Fibroblast of lung (primary cell): ENCODE results near the gene MED26. TPM values are rescaled to one million over a fixed set of nuclear protein-coding genes. Genes with fewer than 3 reads are reported as not detected.

Experiments
- DNase-seq, 2 donors: peaks; one replicate each; pipeline versions ENCODE4 v3.0.0 to v3.0.0-alpha.2; 2010; ENCODE audit warnings: low read depth in 2 of 2
- H2AFZ ChIP-seq: 2 replicates; pipeline ENCODE4 v1.5.1; 2012; ENCODE audit warnings: low read length, control low read depth, inconsistent platforms
- H3K27ac ChIP-seq: 2 replicates; pipeline ENCODE4 v1.5.1; 2011; ENCODE audit warnings: low read length, control low read depth; ENCODE audit not compliant: insufficient read depth
- H3K27me3 ChIP-seq: 2 replicates; pipeline ENCODE4 v1.5.1; 2011; ENCODE audit warnings: mild to moderate bottlenecking, low read length; ENCODE audit not compliant: control insufficient read depth, insufficient read depth
- H3K36me3 ChIP-seq: 2 replicates; pipeline ENCODE4 v1.5.1; 2011; ENCODE audit warnings: low read length; ENCODE audit not compliant: control insufficient read depth, insufficient read depth
- H3K4me1 ChIP-seq: 2 replicates; pipeline ENCODE4 v1.5.1; 2011; ENCODE audit warnings: low read length; ENCODE audit not compliant: control insufficient read depth, insufficient read depth; ENCODE audit errors: extremely low read depth
- H3K4me2 ChIP-seq: 2 replicates; pipeline ENCODE4 v1.5.1; 2011; ENCODE audit warnings: low read length, control low read depth; ENCODE audit not compliant: insufficient read depth; ENCODE audit errors: extremely low read depth
- H3K4me3 ChIP-seq, 4 experiments: fragments of 200-600 bp in 1 of 4; sonication (generic) in 1 of 4; replicated peaks in 1 of 4; 2 replicates each; pipeline ENCODE4 v1.5.1; 2011 to 2016; ENCODE audit warnings: low read length in 4 of 4, low read depth in 3 of 4, mild to moderate bottlenecking in 3 of 4, control low read depth in 2 of 4, inconsistent platforms in 1 of 4, mixed read lengths in 1 of 4; ENCODE audit not compliant: insufficient read depth in 1 of 4; ENCODE audit errors: control extremely low read depth in 1 of 4
- H3K79me2 ChIP-seq: 2 replicates; pipeline ENCODE4 v1.5.1; 2012; ENCODE audit warnings: mild to moderate bottlenecking, low read length, inconsistent platforms; ENCODE audit not compliant: control insufficient read depth, insufficient read depth
- H3K9ac ChIP-seq: 2 replicates; pipeline ENCODE4 v1.5.1; 2011; ENCODE audit warnings: mild to moderate bottlenecking, low read length, control low read depth; ENCODE audit not compliant: insufficient read depth
- H3K9me3 ChIP-seq: 2 replicates; pipeline ENCODE4 v1.5.1; 2012; ENCODE audit warnings: low read depth, low read length; ENCODE audit not compliant: control insufficient read depth, insufficient read depth
- H4K20me1 ChIP-seq: 2 replicates; pipeline ENCODE4 v1.5.1; 2011; ENCODE audit warnings: low read length; ENCODE audit not compliant: control insufficient read depth, insufficient read depth; ENCODE audit errors: extremely low read depth
- EZH2 ChIP-seq: IDR thresholded peaks from 2 replicates; pipeline ENCODE4 v1.5.1; 2012; ENCODE audit warnings: low read length, control low read depth, mild to moderate bottlenecking; ENCODE audit errors: missing control alignments
- polyA plus RNA-seq, 2 donors: library from polyadenylated mRNA; depleted of rRNA in 1 of 2; stranded (reverse) in 1 of 2; unstranded in 1 of 2; fragments of >200 nt; gene quantifications; 2 replicates each; pipeline ENCODE4 v1.2.1, GENCODE V29; 2011 to 2012; ENCODE audit warnings: missing spikeins in 1 of 2
- total RNA-seq: library from RNA; depleted of rRNA; stranded (reverse); fragments of >200 nt; gene quantifications from 2 replicates; pipeline ENCODE4 v1.2.1, GENCODE V29; 2014
- TF ChIP-seq, protein P1 (sequence below), 2 donors: IDR thresholded peaks in 1 of 2; conservative IDR thresholded peaks in 1 of 2; 1 replicate in 1 of 2; 2 replicates in 1 of 2; pipeline ENCODE4 v1.5.1; 2011 to 2012; ENCODE audit warnings: low read length in 2 of 2, control low read depth in 1 of 2, inconsistent platforms in 1 of 2, low read depth in 1 of 2, mild to moderate bottlenecking in 1 of 2

Gene MED26
- total and polyA plus RNA-seq, 2 donors (not counting 1 experiment from before 2014, with no cell fraction given), result 3.7 to 4.5 TPM

DNA sequence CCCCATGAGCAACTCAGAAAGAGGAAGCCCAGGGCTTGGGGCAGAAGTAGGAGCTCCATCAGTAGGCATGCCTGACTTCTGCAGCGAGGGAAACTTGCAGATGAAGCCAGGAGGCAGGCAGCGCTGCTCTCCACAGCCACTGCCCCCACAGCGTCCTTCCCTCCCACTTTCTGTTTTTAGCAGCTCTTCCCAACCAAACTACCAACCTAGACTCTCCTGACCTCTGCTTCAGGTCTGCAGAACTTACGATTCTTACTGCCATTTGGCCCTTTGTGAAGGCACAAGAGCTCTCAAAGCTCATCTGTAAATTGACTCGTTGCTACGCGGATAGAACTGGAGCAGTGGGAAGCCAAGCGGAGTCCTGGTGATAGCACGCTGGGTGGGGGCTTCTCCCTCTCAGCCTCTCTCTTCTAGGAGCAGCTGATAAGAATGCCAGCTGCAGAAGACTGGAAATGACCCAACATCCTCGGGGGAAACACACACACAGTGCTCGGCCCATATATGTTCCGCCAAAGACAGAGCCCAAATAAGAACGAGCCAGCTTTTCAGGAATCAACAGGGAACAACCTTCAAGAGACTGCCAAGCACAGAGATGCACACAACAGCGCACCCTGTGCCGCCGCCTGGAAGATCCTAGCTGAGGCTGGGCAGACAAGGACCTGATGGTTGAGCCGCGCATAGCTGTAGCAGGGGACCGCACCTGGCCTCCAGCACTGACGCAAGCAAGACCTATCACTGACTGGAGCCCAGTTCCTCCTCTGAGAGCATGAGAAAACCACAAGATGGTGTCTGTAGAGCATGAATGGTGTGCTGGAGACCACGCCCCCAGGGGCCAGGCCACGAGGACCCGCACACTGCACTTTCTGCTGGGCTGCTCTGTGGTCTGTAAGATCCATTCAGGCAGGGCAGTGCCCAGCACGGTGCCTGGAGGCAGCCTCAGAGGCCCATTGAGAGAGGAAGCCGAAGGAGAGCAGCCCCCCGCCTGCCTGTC lies 39.9 kb downstream of the MED26 start:
- Histone ChIP-seq H3K36me3 (no peaks in the 10 kb centered on the region), H3K4me3 (peak overlapping the region in 1 of 4 experiments; percentile 6), H4K20me1 (peaks cover 10% of the 10 kb centered on the region), H3K27ac (no peak overlapping the region), H3K4me1 (peaks cover 10% of the 10 kb centered on the region), H3K9me3 (no peaks in the 10 kb centered on the region), H2AFZ (no peak overlapping the region), H3K79me2 (peaks cover 88% of the 10 kb centered on the region), H3K9ac (no peak overlapping the region), H3K27me3 (no peaks in the 10 kb centered on the region), H3K4me2 (peak overlapping the region; percentile 75)
- peak; percentile 13 to 50 for DNase-seq
- no peak for TF ChIP-seq EZH2
- TF ChIP-seq, protein P1, sequence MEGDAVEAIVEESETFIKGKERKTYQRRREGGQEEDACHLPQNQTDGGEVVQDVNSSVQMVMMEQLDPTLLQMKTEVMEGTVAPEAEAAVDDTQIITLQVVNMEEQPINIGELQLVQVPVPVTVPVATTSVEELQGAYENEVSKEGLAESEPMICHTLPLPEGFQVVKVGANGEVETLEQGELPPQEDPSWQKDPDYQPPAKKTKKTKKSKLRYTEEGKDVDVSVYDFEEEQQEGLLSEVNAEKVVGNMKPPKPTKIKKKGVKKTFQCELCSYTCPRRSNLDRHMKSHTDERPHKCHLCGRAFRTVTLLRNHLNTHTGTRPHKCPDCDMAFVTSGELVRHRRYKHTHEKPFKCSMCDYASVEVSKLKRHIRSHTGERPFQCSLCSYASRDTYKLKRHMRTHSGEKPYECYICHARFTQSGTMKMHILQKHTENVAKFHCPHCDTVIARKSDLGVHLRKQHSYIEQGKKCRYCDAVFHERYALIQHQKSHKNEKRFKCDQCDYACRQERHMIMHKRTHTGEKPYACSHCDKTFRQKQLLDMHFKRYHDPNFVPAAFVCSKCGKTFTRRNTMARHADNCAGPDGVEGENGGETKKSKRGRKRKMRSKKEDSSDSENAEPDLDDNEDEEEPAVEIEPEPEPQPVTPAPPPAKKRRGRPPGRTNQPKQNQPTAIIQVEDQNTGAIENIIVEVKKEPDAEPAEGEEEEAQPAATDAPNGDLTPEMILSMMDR (conservative IDR thresholded peaks at IDR 0.05 in 1 of 2, IDR thresholded peaks at IDR 0.05 in 1 of 2; ENCODE audit: low read depth in 1 of 2, low read length in 2 of 2), result no peak

DNA sequence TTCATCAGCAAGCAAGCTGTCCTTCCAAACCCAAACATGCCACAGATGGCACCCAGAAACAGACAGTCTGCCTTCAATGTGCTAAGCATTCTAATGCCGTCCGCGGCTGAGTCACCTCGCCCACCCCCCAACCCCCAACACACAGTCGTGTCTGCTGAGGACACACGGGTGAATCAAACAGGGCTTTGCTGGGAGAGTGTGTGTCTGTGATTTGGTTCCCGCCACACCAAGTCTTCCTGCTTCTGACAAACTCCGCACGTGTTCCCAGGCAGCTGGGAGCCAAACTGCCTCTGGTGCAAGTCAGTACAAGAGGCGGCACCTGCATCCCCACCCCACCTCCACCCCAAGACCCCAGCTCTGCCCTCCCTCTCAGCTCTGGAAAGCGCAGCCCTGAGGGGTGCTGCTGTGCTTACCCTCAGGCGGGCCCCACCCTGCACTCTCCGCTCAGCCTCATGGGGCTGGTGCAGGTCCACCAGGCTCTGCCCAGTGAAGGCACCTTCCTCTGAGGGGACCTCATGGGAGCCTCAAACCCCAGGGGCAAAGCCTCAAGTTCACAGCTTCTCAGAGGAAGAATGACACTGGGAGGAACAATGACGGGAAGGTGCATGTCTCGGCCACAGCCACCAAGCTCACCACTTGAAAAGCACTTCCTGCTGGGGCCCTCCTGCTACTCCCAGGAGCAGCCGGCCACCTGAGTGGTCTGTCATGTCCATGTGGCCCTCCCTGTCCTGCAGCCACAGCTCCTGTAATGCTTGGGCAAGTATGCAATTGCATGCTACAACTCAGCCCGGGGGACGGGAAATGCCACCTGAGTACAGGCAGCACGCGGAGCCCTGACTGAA lies 40.8 kb downstream of the MED26 start:
- no peak overlapping the region for H3K4me3 ChIP-seq
- H3K27ac ChIP-seq, result no peak overlapping the region
- H2AFZ ChIP-seq, result no peak overlapping the region
- no peak for TF ChIP-seq EZH2
- TF ChIP-seq, protein P1 (conservative IDR thresholded peaks at IDR 0.05 in 1 of 2, IDR thresholded peaks at IDR 0.05 in 1 of 2; ENCODE audit: low read depth in 1 of 2, low read length in 2 of 2), result no peak
- peaks cover 10% of the 10 kb centered on the region for H4K20me1 ChIP-seq
- H3K9me3 ChIP-seq, result no peaks in the 10 kb centered on the region
- H3K79me2 ChIP-seq, result peaks cover 88% of the 10 kb centered on the region
- DNase-seq, result peak; percentile 9 to 71
- no peaks in the 10 kb centered on the region for H3K27me3 ChIP-seq
- no peak overlapping the region for H3K9ac ChIP-seq
- H3K36me3 ChIP-seq, result no peaks in the 10 kb centered on the region
- H3K4me2 ChIP-seq, result no peak overlapping the region
- peaks cover 10% of the 10 kb centered on the region for H3K4me1 ChIP-seq

DNA sequence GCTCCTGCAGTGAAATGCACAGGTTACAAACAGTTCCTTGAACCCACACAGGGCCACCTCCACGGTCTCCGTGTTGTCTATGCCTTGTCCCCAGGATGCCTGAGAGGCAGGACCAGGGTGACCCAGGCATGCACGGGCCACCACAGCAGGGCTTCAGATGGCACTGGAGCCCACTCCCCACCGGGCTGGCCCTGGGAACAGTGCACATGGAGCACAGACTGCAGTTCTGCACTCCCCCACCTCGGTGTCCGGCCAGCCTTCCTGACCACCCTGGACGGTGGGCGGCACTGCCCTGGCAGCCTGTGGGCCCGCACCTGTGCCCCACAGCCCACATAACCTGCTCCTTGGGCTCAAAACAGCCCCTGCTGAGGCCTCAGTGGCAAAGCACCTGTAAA lies 41.5 kb downstream of the MED26 start:
- TF ChIP-seq, protein P1 (conservative IDR thresholded peaks at IDR 0.05 in 1 of 2, IDR thresholded peaks at IDR 0.05 in 1 of 2; ENCODE audit: low read depth in 1 of 2, low read length in 2 of 2), result no peak
- no peak for TF ChIP-seq EZH2
- no peak for DNase-seq
- Histone ChIP-seq H3K9me3 (no peaks in the 10 kb centered on the region), H3K36me3 (no peaks in the 10 kb centered on the region), H3K79me2 (peaks cover 88% of the 10 kb centered on the region), H3K4me3 (no peak overlapping the region), H2AFZ (no peak overlapping the region), H3K27me3 (no peaks in the 10 kb centered on the region), H3K9ac (no peak overlapping the region), H3K4me1 (peaks cover 14% of the 10 kb centered on the region), H3K4me2 (no peak overlapping the region), H3K27ac (no peak overlapping the region), H4K20me1 (peaks cover 10% of the 10 kb centered on the region)
